Endothelial cell of umbilical vein (primary cell): ENCODE measurements around the gene SORCS3. TPM values are rescaled to one million over a fixed set of nuclear protein-coding genes. Genes with fewer than 3 reads are reported as not detected.

Source experiments
- BruUV-seq: library from RNA; stranded (reverse); fragments of 400-500 nt; replicated peaks from 2 replicates; lab custom pipeline; 2021; lab: Mats Ljungman, UMichigan
- CTCF ChIA-PET: fragments of 300-600, 350-600 bp; sonication (Branson Sonifier 250); formaldehyde crosslinking; loops from one replicate; lab custom pipeline; 2021; ENCODE audit warnings: antibody characterized with exemption, inconsistent platforms; lab: Charles Lee
- POLR2A ChIA-PET: fragments of 300-600, 350-600 bp; sonication (Branson Sonifier 250); formaldehyde crosslinking; loops from one replicate; lab custom pipeline; 2021; ENCODE audit warnings: antibody characterized with exemption, inconsistent platforms; lab: Charles Lee
- DNase-seq: peaks from one replicate; pipeline ENCODE4 v3.0.0-alpha.2; 2011; ENCODE audit warnings: low read depth, low spot score
- FAIRE-seq: peaks from 2 replicates; lab custom pipeline; 2011; peaks lifted over from hg19 to GRCh38; lab: Jason Lieb, UNC
- H2AFZ ChIP-seq: 2 replicates; pipeline ENCODE4 v1.6.0; 2012; ENCODE audit warnings: low read depth, low read length, control low read depth, inconsistent platforms
- H3K27ac ChIP-seq: 2 replicates; pipeline ENCODE4 v1.5.1; 2011; ENCODE audit warnings: low read depth, mild to moderate bottlenecking, control low read depth, low read length, moderate library complexity; ENCODE audit not compliant: insufficient read depth
- H3K27me3 ChIP-seq, 2 experiments: 2 replicates each; pipeline versions ENCODE4 v1.6.0 to v1.6.1; 2011; ENCODE audit warnings: low read length in 2 of 2, mixed read lengths in 1 of 2; ENCODE audit not compliant: control insufficient read depth in 2 of 2, insufficient read depth in 2 of 2
- H3K36me3 ChIP-seq, 2 experiments: 2 replicates in 1 of 2; 3 replicates in 1 of 2; pipeline ENCODE4 v1.5.1; 2011; ENCODE audit warnings: low read length in 2 of 2, mild to moderate bottlenecking in 1 of 2, moderate library complexity in 1 of 2; ENCODE audit not compliant: control insufficient read depth in 2 of 2, insufficient read depth in 2 of 2; ENCODE audit errors: extremely low read depth in 1 of 2
- H3K4me1 ChIP-seq: 3 replicates; pipeline ENCODE4 v1.5.1; 2011; ENCODE audit warnings: mild to moderate bottlenecking, low read length; ENCODE audit not compliant: control insufficient read depth, insufficient read depth; ENCODE audit errors: extremely low read depth
- H3K4me2 ChIP-seq: 2 replicates; pipeline ENCODE4 v1.6.1; 2011; ENCODE audit warnings: low read length, control low read depth, mixed read lengths; ENCODE audit not compliant: insufficient read depth
- H3K4me3 ChIP-seq, 3 experiments: fragments of 200-600 bp in 1 of 3; sonication (generic), shearing (Covaris generic) in 1 of 3; replicated peaks in 1 of 3; 2 replicates each; pipeline ENCODE4 v1.5.1; 2011 to 2016; ENCODE audit warnings: control low read depth in 3 of 3, low read length in 3 of 3, mild to moderate bottlenecking in 2 of 3, inconsistent platforms in 1 of 3, low read depth in 1 of 3, moderate library complexity in 1 of 3; ENCODE audit not compliant: insufficient read depth in 1 of 3
- H3K79me2 ChIP-seq: 2 replicates; pipeline ENCODE4 v1.6.0; 2012; ENCODE audit warnings: low read length, inconsistent platforms; ENCODE audit not compliant: control insufficient read depth, insufficient read depth
- H3K9ac ChIP-seq: replicated peaks from 2 replicates; pipeline ENCODE3; 2011; ENCODE audit warnings: low read length, control low read depth; ENCODE audit not compliant: insufficient read depth; ENCODE audit errors: extremely low read depth
- H3K9me1 ChIP-seq: replicated peaks from 3 replicates; pipeline ENCODE4 v1.6.0; 2011; ENCODE audit warnings: mild to moderate bottlenecking, low read length; ENCODE audit not compliant: control insufficient read depth, insufficient read depth; ENCODE audit errors: extremely low read depth
- H3K9me3 ChIP-seq: replicated peaks from 2 replicates; pipeline ENCODE4 v1.5.1; 2012; ENCODE audit warnings: low read length, inconsistent platforms; ENCODE audit not compliant: control insufficient read depth, insufficient read depth
- H4K20me1 ChIP-seq: replicated peaks from 2 replicates; pipeline ENCODE3; 2011; ENCODE audit warnings: mild to moderate bottlenecking, low read length; ENCODE audit not compliant: control insufficient read depth, insufficient read depth; ENCODE audit errors: extremely low read depth
- CTCF ChIP-seq, 2 donors: IDR thresholded peaks; 1 replicate in 1 of 2; 2 replicates in 1 of 2; pipeline ENCODE4 v1.5.1; 2011; ENCODE audit warnings: low read length in 2 of 2, mild to moderate bottlenecking in 2 of 2, moderate library complexity in 2 of 2, control low read depth in 1 of 2, inconsistent platforms in 1 of 2, low read depth in 1 of 2; ENCODE audit not compliant: insufficient read depth in 1 of 2; ENCODE audit errors: extremely low read depth in 1 of 2
- EZH2 ChIP-seq: IDR thresholded peaks from 2 replicates; pipeline ENCODE4 v1.6.1; 2012; ENCODE audit warnings: borderline replicate concordance, low read depth, mild to moderate bottlenecking, moderate library complexity, low read length, inconsistent platforms; ENCODE audit not compliant: severe bottlenecking
- FOS ChIP-seq: IDR thresholded peaks from 2 replicates; pipeline ENCODE4 v1.6.1; 2011; ENCODE audit warnings: mild to moderate bottlenecking, low read length, moderate library complexity, borderline replicate concordance; ENCODE audit not compliant: insufficient read depth
- GATA2 ChIP-seq: IDR thresholded peaks from 2 replicates; pipeline ENCODE4 v1.7.0; 2011; ENCODE audit warnings: low read depth, mild to moderate bottlenecking, moderate library complexity, mixed read lengths, low read length; ENCODE audit not compliant: insufficient read length, insufficient read depth
- JUN ChIP-seq: IDR thresholded peaks from 2 replicates; pipeline ENCODE4 v1.6.1; 2011; ENCODE audit warnings: borderline replicate concordance, low read depth; ENCODE audit not compliant: insufficient read length, insufficient read depth
- MYC ChIP-seq: IDR thresholded peaks from one replicate; pipeline ENCODE4 v1.6.1; 2011; ENCODE audit warnings: mild to moderate bottlenecking, low read depth, low read length
- POLR2A ChIP-seq: IDR thresholded peaks from 2 replicates; pipeline ENCODE4 v1.6.1; 2012; ENCODE audit warnings: low read depth, mild to moderate bottlenecking, control low read depth, low read length
- POLR2AphosphoS5 ChIP-seq: IDR thresholded peaks from 2 replicates; pipeline ENCODE4 v1.6.1; 2012; ENCODE audit warnings: low read depth, mild to moderate bottlenecking, control low read depth, low read length, moderate library complexity; ENCODE audit not compliant: insufficient read depth
- dilution Hi-C: fragments of 300-500 bp; cut with MboI; formaldehyde crosslinking; loops from one replicate; pipeline ENCODE4 v1.15.0; 2019; ENCODE audit warnings: low sequenced_read_pairs; ENCODE audit not compliant: extremely low pct_ligation_motif_present
- intact Hi-C: fragments of 100-400 bp; cut with micrococcal nuclease; formaldehyde crosslinking; loops from one replicate; pipeline ENCODE4 v1.10.0; 2022
- polyA plus RNA-seq, 4 experiments: library from polyadenylated mRNA; depleted of rRNA in 3 of 4; stranded (reverse) in 3 of 4; unstranded in 1 of 4; fragments of >200 nt; gene quantifications; 2 replicates each; pipeline versions ENCODE4 v1.2.1 to v1.2.3, GENCODE V29; 2011 to 2012; ENCODE audit warnings: missing spikeins in 1 of 4
- total RNA-seq: library from RNA; stranded (reverse); gene quantifications from 2 replicates; pipeline ENCODE4 v1.2.3, GENCODE V29; 2021
- TF ChIP-seq, protein P1 (sequence below): IDR thresholded peaks from 2 replicates; pipeline ENCODE4 v1.6.1; 2011; ENCODE audit not compliant: insufficient read depth, insufficient read length

Gene SORCS3
- total and polyA plus RNA-seq, 2 donors (not counting 3 experiments of a cell fraction or from before 2014, with no cell fraction given), result not detected

GRCh38 chr10:104731192-104731591, 90.1 kb downstream of the SORCS3 start:
- H3K4me2 ChIP-seq, result no peak overlapping the region
- TF ChIP-seq POLR2A, result no peak
- TF ChIP-seq MYC, result no peak
- TF ChIP-seq JUN, result no peak
- TF ChIP-seq GATA2, result no peak
- TF ChIP-seq CTCF (IDR thresholded peaks at IDR 0.05; ENCODE audit: extremely low read depth in 1 of 2, insufficient read depth in 1 of 2, low read depth in 1 of 2, low read length in 2 of 2), result no peak
- no peak for TF ChIP-seq FOS
- no peak for TF ChIP-seq POLR2AphosphoS5
- TF ChIP-seq, protein P1, sequence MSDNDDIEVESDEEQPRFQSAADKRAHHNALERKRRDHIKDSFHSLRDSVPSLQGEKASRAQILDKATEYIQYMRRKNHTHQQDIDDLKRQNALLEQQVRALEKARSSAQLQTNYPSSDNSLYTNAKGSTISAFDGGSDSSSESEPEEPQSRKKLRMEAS, result no peak
- TF ChIP-seq EZH2, result no peak
- ChIA-PET CTCF (no interaction called here), POLR2A (no interaction called here)
- no peaks in the 10 kb centered on the region for H4K20me1 ChIP-seq
- BruUV-seq, result no TSS peak
- H3K4me3 ChIP-seq, result no peak overlapping the region
- H3K9me3 ChIP-seq, result peaks cover 5% of the 10 kb centered on the region
- no peaks in the 10 kb centered on the region for H3K27me3 ChIP-seq
- no peaks in the 10 kb centered on the region for H3K4me1 ChIP-seq
- no peaks in the 10 kb centered on the region for H3K36me3 ChIP-seq
- DNase-seq, result no peak
- dilution Hi-C loops (no loop called here), intact Hi-C loops (no loop called here)
- no peaks in the 10 kb centered on the region for H3K9me1 ChIP-seq
- no peak overlapping the region for H3K27ac ChIP-seq
- no peak for FAIRE-seq
- no peak overlapping the region for H3K9ac ChIP-seq
- no peaks in the 10 kb centered on the region for H3K79me2 ChIP-seq
- no peak overlapping the region for H2AFZ ChIP-seq
